Activated CD8-positive, alpha-beta memory T cell treated with anti-CD3 and anti-CD28 coated beads, Interleukin-2, amount 10 ng/mL, durations not matched to agents 7 days and 5 days (primary cell): ENCODE measurements around the gene OMD. TPM values are rescaled to one million over a fixed set of nuclear protein-coding genes. Genes with fewer than 3 reads are reported as not detected.

Experiments used
- ATAC-seq: fragments of 150-1000 bp; cut with Tn5 transposase; one replicate; pipeline ENCODE4 v1.10.0; 2021; ENCODE audit warnings: moderate library complexity
- CTCF ChIA-PET: fragments of 350-600 bp; sonication (Branson Sonifier 250); formaldehyde crosslinking; loops from one replicate; lab custom pipeline; 2021; ENCODE audit warnings: antibody characterized with exemption; lab: Charles Lee
- DNase-seq: peaks from one replicate; pipeline ENCODE4 v3.0.0-alpha.2; 2020
- H3K27ac Mint-ChIP-seq: one replicate; pipeline ENCODE4 v1.8.0; 2021; ENCODE audit warnings: mild to moderate bottlenecking, mixed read lengths
- H3K27me3 Mint-ChIP-seq: one replicate; pipeline ENCODE4 v1.8.0; 2021; ENCODE audit warnings: mixed read lengths
- H3K36me3 Mint-ChIP-seq: one replicate; pipeline ENCODE4 v1.8.0; 2021; ENCODE audit warnings: mild to moderate bottlenecking, mixed read lengths
- H3K4me1 Mint-ChIP-seq: one replicate; pipeline ENCODE4 v1.8.0; 2021; ENCODE audit warnings: mixed read lengths
- H3K4me3 Mint-ChIP-seq: one replicate; pipeline ENCODE4 v1.8.0; 2021; ENCODE audit warnings: mild to moderate bottlenecking, moderate library complexity, mixed read lengths
- H3K9me3 Mint-ChIP-seq: one replicate; pipeline ENCODE4 v1.8.0; 2022; ENCODE audit warnings: low read depth, mixed read lengths
- total RNA-seq, 2 experiments: library from RNA; stranded (reverse); gene quantifications; one replicate each; pipeline ENCODE4 v1.2.3, GENCODE V29; 2021

Gene OMD
- total RNA-seq, 2 experiments from 2014 or later, result not detected

DNA sequence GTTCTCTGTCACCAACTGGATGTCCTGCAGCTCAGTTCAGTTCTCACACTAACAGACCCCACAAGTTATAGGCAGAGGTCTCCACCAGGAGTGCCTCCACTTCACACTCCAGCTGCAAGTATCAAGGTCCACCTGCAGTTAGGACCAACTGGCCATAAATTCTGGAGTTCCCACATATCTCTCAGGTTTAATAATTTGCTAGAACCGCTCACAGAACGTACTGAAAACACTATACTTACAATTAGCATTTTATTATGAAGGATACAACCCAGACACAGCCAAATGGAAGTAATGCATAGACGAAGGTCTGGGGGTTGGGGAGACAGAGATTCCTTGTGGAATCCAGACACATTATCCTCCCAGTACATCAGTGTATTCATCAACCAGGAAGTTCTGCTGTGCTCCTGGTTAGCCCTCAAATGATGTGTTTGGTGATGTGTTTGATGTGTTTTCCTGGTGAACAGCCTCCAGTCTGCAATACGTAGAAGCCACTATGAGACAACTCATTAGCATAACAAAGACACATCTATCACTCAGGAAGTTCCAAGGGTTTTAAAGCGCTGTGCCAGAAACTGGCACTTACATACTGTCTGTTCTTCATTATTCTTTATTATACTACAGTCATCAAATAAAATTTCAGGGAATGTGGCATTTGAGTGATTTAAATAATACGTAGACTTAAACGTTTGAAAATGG, 45.3 kb downstream of the OMD start:
- Mint-ChIP-seq H3K27ac (no peak overlapping the region), H3K27me3 (no peaks in the 10 kb centered on the region), H3K9me3 (peaks cover 6% of the 10 kb centered on the region), H3K4me1 (peaks cover 14% of the 10 kb centered on the region), H3K4me3 (no peak overlapping the region), H3K36me3 (peaks cover 37% of the 10 kb centered on the region)
- DNase-seq (no peak), ATAC-seq (no peak)
- CTCF ChIA-PET, result no interaction called here

DNA sequence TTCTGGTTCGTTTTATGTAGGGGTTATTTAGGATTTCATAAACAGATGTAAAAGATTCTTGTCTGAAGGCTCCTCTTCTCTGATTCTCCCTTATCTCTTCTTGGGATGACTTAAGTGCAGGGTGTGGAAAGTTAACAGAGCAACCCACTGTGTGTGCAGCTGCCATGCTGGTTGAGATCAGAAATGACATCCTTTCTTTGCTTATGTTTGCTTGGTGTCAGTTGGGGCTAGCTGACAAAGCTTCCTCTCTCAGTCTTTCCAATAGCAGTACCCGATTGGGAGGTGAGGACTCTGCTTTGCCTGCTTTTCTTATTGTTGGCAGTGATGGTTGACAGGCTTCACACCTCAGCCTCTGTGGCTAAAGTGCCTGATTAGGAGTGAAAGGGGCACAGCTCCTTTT, 46.4 kb downstream of the OMD start:
- Mint-ChIP-seq H3K4me3 (no peak overlapping the region), H3K27ac (no peak overlapping the region), H3K36me3 (peaks cover 42% of the 10 kb centered on the region), H3K9me3 (peaks cover 8% of the 10 kb centered on the region), H3K27me3 (no peaks in the 10 kb centered on the region), H3K4me1 (peaks cover 14% of the 10 kb centered on the region)
- DNase-seq (no peak), ATAC-seq (no peak)
- CTCF ChIA-PET, result no interaction called here

DNA sequence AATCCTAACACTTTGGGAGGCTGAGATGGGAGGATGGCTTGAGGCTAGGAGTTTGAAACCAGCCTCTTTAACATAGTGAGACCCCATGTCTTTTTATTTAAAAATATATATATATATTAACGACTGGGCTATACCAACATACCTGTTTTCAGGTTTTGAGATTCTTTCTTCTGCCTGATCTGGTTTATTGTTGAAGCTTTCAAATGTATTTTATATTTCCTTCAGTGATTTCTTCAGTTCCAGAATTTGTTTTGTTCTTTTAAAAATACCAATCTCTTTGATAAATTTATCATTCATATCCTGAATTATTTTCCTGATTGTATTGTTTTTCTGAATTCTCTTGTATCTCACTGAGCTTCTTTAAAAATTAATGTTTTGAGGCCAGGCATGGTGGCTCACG, 51.1 kb downstream of the OMD start:
- Mint-ChIP-seq H3K4me1 (peaks cover 5% of the 10 kb centered on the region), H3K27ac (no peak overlapping the region), H3K36me3 (peaks cover 48% of the 10 kb centered on the region), H3K9me3 (peaks cover 15% of the 10 kb centered on the region), H3K4me3 (no peak overlapping the region), H3K27me3 (no peaks in the 10 kb centered on the region)
- ATAC-seq (no peak), DNase-seq (no peak)
- CTCF ChIA-PET, result no interaction called here

DNA sequence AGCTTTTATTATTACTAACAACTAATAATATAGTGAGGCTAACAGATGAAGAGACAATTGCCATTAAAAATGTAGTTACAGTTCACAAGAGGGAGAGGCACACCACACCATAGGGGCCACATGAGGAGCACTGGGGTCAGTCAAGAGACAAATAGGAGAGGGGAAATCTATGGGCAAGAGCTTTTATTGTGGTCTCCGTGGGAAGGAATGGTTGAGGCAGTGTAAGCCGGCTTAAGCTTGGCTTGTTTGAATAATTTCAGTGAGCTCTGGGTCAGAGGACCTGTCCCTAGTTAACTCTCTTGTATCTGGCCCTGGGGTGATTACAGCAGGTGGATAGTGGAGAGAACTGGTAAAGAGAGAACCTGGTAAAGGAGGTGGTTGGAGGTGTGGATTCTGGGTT, 55.2 kb downstream of the OMD start:
- H3K27ac Mint-ChIP-seq, result no peak overlapping the region
- peaks cover 10% of the 10 kb centered on the region for H3K9me3 Mint-ChIP-seq
- DNase-seq, result no peak
- CTCF ChIA-PET, result interaction anchor here (1.0 kb wide), 1 partner anchor 11 kb away, joined by 3 read pairs; no protein-coding TSS in a partner anchor
- no peaks in the 10 kb centered on the region for H3K27me3 Mint-ChIP-seq
- no peaks in the 10 kb centered on the region for H3K4me1 Mint-ChIP-seq
- H3K4me3 Mint-ChIP-seq, result no peak overlapping the region
- no peak for ATAC-seq
- peaks cover 44% of the 10 kb centered on the region for H3K36me3 Mint-ChIP-seq

Other genes starting within 250 kb of the OMD start
- 100 to 1,000 TPM; 146 to 179 TPM for gene IARS1, start 130.8 kb downstream of the OMD start, total RNA-seq
- gene NOL8, start 99.1 kb downstream of the OMD start, total RNA-seq, result 10 to 100 TPM; 59.7 to 64.1 TPM
- 10 to 100 TPM; 22.8 to 38.3 TPM for gene CENPP, start 98.5 kb downstream of the OMD start, total RNA-seq
- not detected for gene OGN, start 19.9 kb downstream of the OMD start, total RNA-seq
- gene ASPN, start 58.0 kb upstream of the OMD start, total RNA-seq, result not detected
- not detected for gene ECM2, start 111.5 kb upstream of the OMD start, total RNA-seq
- gene IPPK, start 245.7 kb upstream of the OMD start, total RNA-seq, result 10 to 100 TPM; 11.4 to 15.1 TPM